Keratinocyte (primary cell): ENCODE measurements around the gene IGFBP6. TPM values are rescaled to one million over a fixed set of nuclear protein-coding genes. Genes with fewer than 3 reads are reported as not detected.

Experiments used
- DNase-seq: peaks from one replicate; pipeline ENCODE4 v3.0.0-alpha.2; 2011; ENCODE audit warnings: low read depth, missing footprints, low spot score
- FAIRE-seq: peaks from 2 replicates; lab custom pipeline; 2011; peaks lifted over from hg19 to GRCh38; lab: Jason Lieb, UNC
- H2AFZ ChIP-seq: 2 replicates; pipeline ENCODE4 v1.6.0; 2012; ENCODE audit warnings: low read length, control low read depth, inconsistent platforms; ENCODE audit not compliant: control insufficient read depth
- H3K27ac ChIP-seq: 2 replicates; pipeline ENCODE4 v1.5.1; 2011; ENCODE audit warnings: low read length; ENCODE audit not compliant: control insufficient read depth, insufficient read depth
- H3K27me3 ChIP-seq: 3 replicates; pipeline ENCODE4 v1.6.0; 2011; ENCODE audit warnings: low read length; ENCODE audit not compliant: control insufficient read depth, insufficient read depth; ENCODE audit errors: extremely low read depth
- H3K36me3 ChIP-seq, 2 experiments: 2 replicates in 1 of 2; 3 replicates in 1 of 2; pipeline ENCODE4 v1.5.1; 2011; ENCODE audit warnings: low read length in 2 of 2, mild to moderate bottlenecking in 1 of 2; ENCODE audit not compliant: control insufficient read depth in 2 of 2, insufficient read depth in 2 of 2; ENCODE audit errors: extremely low read depth in 1 of 2
- H3K4me1 ChIP-seq: 3 replicates; pipeline ENCODE4 v1.5.1; 2011; ENCODE audit warnings: low read length; ENCODE audit not compliant: control insufficient read depth, insufficient read depth; ENCODE audit errors: extremely low read depth
- H3K4me2 ChIP-seq: 3 replicates; pipeline ENCODE4 v1.6.0; 2011; ENCODE audit warnings: low read depth, low read length; ENCODE audit not compliant: control insufficient read depth, insufficient read depth; ENCODE audit errors: extremely low read depth
- H3K4me3 ChIP-seq, 3 experiments: fragments of 200-600 bp in 1 of 3; sonication (generic) in 1 of 3; 2 replicates in 2 of 3; 3 replicates in 1 of 3; pipeline ENCODE4 v1.5.1; 2011 to 2016; ENCODE audit warnings: low read length in 3 of 3, mild to moderate bottlenecking in 3 of 3, control low read depth in 2 of 3, inconsistent platforms in 1 of 3, low read depth in 1 of 3, mixed read lengths in 1 of 3, mixed run types in 1 of 3, moderate library complexity in 1 of 3; ENCODE audit not compliant: control insufficient read depth in 2 of 3, insufficient read depth in 2 of 3; ENCODE audit errors: extremely low read depth in 1 of 3
- H3K79me2 ChIP-seq: 2 replicates; pipeline ENCODE4 v1.6.0; 2012; ENCODE audit warnings: low read length; ENCODE audit not compliant: control insufficient read depth, insufficient read depth
- H3K9ac ChIP-seq: 3 replicates; pipeline ENCODE4 v1.6.0; 2011; ENCODE audit warnings: low read length; ENCODE audit not compliant: control insufficient read depth, insufficient read depth; ENCODE audit errors: extremely low read depth
- H3K9me1 ChIP-seq: 3 replicates; pipeline ENCODE4 v1.6.0; 2011; ENCODE audit warnings: low read length; ENCODE audit not compliant: control insufficient read depth, insufficient read depth; ENCODE audit errors: extremely low read depth
- H3K9me3 ChIP-seq: 2 replicates; pipeline ENCODE4 v1.5.1; 2012; ENCODE audit warnings: low read depth, low read length; ENCODE audit not compliant: control insufficient read depth
- H4K20me1 ChIP-seq: 3 replicates; pipeline ENCODE4 v1.6.0; 2011; ENCODE audit warnings: low read length; ENCODE audit not compliant: control insufficient read depth, insufficient read depth; ENCODE audit errors: extremely low read depth
- EZH2 ChIP-seq: IDR thresholded peaks from one replicate; pipeline ENCODE4 v1.6.1; 2012; ENCODE audit warnings: inconsistent platforms, mild to moderate bottlenecking, low read length, moderate library complexity
- dilution Hi-C: fragments of 300-500 bp; cut with MboI; formaldehyde crosslinking; loops from one replicate; pipeline ENCODE4 v1.7.0; 2020; ENCODE audit warnings: low sequenced_read_pairs; ENCODE audit not compliant: extremely low pct_ligation_motif_present
- polyA plus RNA-seq, 5 experiments: library from polyadenylated mRNA; depleted of rRNA in 3 of 5; stranded (reverse) in 3 of 5; stranded (forward) in 1 of 5; unstranded in 1 of 5; fragments of >200 nt; gene quantifications; 1 replicate in 1 of 5; 2 replicates in 3 of 5; 3 replicates in 1 of 5; pipeline versions ENCODE4 v1.2.1 to v1.2.3, GENCODE V29; 2011 to 2012; ENCODE audit warnings: missing spikeins in 2 of 5, low read depth in 1 of 5, low replicate concordance in 1 of 5
- TF ChIP-seq, protein P1 (sequence below), 3 experiments: IDR thresholded peaks in 1 of 3; conservative IDR thresholded peaks in 1 of 3; optimal IDR thresholded peaks in 1 of 3; 2 replicates in 2 of 3; 3 replicates in 1 of 3; pipeline versions ENCODE3 to v1.5.1; 2011; ENCODE audit warnings: low read length in 3 of 3, mild to moderate bottlenecking in 3 of 3, moderate library complexity in 2 of 3, control low read depth in 1 of 3, inconsistent platforms in 1 of 3; ENCODE audit not compliant: insufficient read depth in 2 of 3; ENCODE audit errors: extremely low read depth in 1 of 3

The IGFBP6 gene
- polyA plus RNA-seq, 1 donor (not counting 4 experiments of a cell fraction or from before 2014, with no cell fraction given) = 30.1 TPM

DNA sequence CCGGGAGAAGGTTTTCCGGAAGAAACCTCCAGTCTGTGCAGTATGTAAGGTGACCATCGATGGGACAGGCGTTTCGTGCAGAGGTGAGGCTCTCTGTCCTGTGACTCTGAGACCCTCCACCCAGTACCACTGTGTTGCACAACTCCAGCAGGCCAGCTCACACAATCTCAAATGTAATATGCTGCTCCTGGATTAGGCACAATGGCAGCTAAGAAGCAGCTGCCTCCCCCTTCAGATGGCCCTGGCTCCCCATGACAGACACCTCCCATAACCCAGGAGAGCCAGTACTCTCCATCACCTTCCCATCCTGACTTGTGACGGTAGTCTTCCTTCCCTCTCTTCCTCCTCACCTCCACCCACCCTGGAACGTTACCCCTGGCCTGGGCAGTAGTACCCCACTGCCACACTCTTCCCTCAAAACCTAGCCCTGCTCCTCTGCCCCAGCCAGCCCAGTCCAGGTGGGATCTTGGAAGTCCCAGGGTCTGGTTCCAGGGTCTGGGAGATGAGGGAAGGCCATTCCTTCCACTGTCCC lies 45.5 kb upstream of the IGFBP6 start:
- dilution Hi-C loops = no loop called here
- Histone ChIP-seq H3K27me3 (no peaks in the 10 kb centered on the region), H3K9ac (no peak overlapping the region), H3K4me1 (peaks cover 42% of the 10 kb centered on the region), H3K4me3 (no peak overlapping the region), H3K4me2 (no peak overlapping the region), H3K36me3 (peaks cover 0 to 3% of the 10 kb centered on the region in 2 experiments), H4K20me1 (no peaks in the 10 kb centered on the region), H3K9me3 (no peaks in the 10 kb centered on the region), H3K27ac (no peak overlapping the region), H3K9me1 (peaks cover 3% of the 10 kb centered on the region), H2AFZ (no peak overlapping the region), H3K79me2 (no peaks in the 10 kb centered on the region)
- FAIRE-seq (no peak), DNase-seq (no peak)
- TF ChIP-seq, protein P1, sequence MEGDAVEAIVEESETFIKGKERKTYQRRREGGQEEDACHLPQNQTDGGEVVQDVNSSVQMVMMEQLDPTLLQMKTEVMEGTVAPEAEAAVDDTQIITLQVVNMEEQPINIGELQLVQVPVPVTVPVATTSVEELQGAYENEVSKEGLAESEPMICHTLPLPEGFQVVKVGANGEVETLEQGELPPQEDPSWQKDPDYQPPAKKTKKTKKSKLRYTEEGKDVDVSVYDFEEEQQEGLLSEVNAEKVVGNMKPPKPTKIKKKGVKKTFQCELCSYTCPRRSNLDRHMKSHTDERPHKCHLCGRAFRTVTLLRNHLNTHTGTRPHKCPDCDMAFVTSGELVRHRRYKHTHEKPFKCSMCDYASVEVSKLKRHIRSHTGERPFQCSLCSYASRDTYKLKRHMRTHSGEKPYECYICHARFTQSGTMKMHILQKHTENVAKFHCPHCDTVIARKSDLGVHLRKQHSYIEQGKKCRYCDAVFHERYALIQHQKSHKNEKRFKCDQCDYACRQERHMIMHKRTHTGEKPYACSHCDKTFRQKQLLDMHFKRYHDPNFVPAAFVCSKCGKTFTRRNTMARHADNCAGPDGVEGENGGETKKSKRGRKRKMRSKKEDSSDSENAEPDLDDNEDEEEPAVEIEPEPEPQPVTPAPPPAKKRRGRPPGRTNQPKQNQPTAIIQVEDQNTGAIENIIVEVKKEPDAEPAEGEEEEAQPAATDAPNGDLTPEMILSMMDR (optimal IDR thresholded peaks at IDR 0.05 in 1 of 3, IDR thresholded peaks at IDR 0.05 in 1 of 3, conservative IDR thresholded peaks at IDR 0.05 in 1 of 3; ENCODE audit: extremely low read depth in 1 of 3, insufficient read depth in 2 of 3, low read length in 3 of 3) = no peak
- no peak for TF ChIP-seq EZH2

DNA sequence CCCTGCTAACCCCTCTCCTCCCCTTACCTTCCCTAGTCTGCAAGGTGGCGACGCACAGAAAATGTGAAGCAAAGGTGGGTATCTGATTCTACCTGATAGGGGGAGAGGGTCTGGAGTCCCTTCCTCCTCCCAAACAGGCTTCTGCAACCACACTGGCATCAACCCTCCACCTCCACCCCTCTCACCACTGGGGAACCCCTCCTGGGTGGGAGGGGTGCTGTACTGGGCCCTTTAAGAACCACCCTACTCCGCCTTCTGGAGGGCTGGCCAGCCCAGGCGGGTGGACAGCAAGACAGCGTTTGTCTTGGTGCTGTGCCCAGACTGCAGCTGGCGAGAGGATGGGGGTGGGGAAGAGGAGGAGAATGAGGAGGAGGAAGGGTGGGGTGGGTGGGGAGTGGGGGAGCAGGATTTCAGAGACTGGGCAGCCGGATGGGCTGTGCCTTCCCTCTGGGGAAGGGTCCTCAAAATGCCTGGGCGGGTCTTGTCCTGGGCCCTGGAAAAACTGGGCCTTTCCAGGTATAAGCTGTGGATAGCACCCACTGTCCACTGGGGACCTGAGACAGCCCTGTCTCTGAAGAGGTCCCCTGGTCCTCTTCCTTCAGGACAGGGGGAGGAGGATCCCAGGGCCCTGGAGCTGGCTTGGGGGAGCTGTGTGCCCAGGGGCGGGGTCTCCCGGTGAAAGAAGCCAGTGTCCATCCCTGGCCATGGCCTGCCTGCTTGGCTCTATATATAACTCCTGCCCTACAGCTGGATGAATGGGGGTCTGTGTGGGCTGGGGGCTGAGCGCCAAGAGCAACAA lies 44.8 kb upstream of the IGFBP6 start:
- no peaks in the 10 kb centered on the region for H3K9me3 ChIP-seq
- peak overlapping the region; percentile 79 for H3K4me2 ChIP-seq
- no peaks in the 10 kb centered on the region for H4K20me1 ChIP-seq
- no peak overlapping the region for H2AFZ ChIP-seq
- H3K36me3 ChIP-seq = peaks cover 0 to 3% of the 10 kb centered on the region in 2 experiments
- FAIRE-seq = no peak
- no peak overlapping the region for H3K4me3 ChIP-seq
- H3K9ac ChIP-seq = no peak overlapping the region
- no peak for DNase-seq
- TF ChIP-seq, protein P1 (optimal IDR thresholded peaks at IDR 0.05 in 1 of 3, IDR thresholded peaks at IDR 0.05 in 1 of 3, conservative IDR thresholded peaks at IDR 0.05 in 1 of 3; ENCODE audit: extremely low read depth in 1 of 3, insufficient read depth in 2 of 3, low read length in 3 of 3) = no peak
- no peak for TF ChIP-seq EZH2
- peaks cover 40% of the 10 kb centered on the region for H3K4me1 ChIP-seq
- no peaks in the 10 kb centered on the region for H3K27me3 ChIP-seq
- H3K79me2 ChIP-seq = no peaks in the 10 kb centered on the region
- H3K9me1 ChIP-seq = peaks cover 3% of the 10 kb centered on the region
- dilution Hi-C loops = no loop called here
- H3K27ac ChIP-seq = no peak overlapping the region
